Middle frontal gyrus (tissue), 1 donor: ENCODE data around the gene LARP7.
"Not testable (repeated sequence)": the region's sequence is repeated elsewhere in the genome, so short reads cannot be mapped to it uniquely, and the experiment has no call there.

Experiments
- DNase-seq: peaks from one replicate; pipeline ENCODE4 v3.0.0-alpha.2; 2015; ENCODE audit warnings: low spot score; ENCODE audit errors: extremely low spot score

LARP7 gene

GRCh38 chr4:112636688-112637551, at the start of gene LARP7, which contains the start of gene ZGRF1:
Gene LARP7, plus strand, starts transcription at chr4:112637143. Its CDS starts 7,527 bp downstream, at chr4:112644670.
Gene ZGRF1, minus strand, starts transcription at chr4:112636909. Its CDS starts 3,733 bp downstream, at chr4:112633176.
- peak; percentile 100 for DNase-seq

DNA sequence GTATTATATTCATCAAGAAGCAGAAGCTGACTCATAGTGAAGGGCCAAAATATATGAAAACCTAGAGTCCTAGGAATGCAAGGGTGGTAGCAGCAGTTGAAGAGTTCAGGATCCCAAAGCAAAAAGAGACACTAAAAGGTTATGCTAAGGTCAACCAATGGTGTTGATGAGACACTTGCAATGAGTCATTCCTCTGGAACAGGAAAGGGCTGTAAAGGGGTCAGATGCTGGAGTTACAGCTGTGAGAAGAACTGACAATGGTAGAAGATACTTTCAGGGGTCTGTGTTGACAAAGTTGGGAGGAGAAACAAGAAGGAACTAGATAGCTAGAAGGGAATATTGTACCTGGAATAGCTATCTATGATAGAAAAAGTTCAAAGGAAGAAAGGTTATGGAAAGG, 47.7 kb upstream of the LARP7 start:
- no peak for DNase-seq

DNA sequence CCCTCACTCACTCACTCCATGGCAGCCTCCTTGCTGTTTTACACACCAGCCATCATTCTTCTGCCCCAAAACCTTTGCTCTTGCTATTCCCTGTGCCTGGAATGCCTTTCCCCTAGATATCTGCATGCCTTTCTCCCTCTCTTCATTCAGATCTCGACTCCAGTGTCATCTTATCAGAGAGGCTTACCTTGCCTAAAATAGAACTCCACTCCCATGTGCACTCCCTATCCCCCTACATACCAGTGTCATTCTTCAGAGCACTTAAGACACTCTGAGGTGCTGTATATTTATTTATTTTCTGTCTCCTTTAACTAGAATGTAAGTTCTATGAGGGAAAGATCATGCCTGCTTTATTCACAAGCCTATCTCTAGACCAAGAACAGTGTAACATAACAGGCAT, 45.4 kb upstream of the LARP7 start:
- no peak for DNase-seq

GRCh38 chr4:112592717-112593116, 44.2 kb upstream of the LARP7 start:
- DNase-seq, result no peak

- no peak for DNase-seq
Measured at GRCh38 chr4:112593438-112594133, 43.4 kb upstream of the LARP7 start.

GRCh38 chr4:112594993-112595392, 42.0 kb upstream of the LARP7 start:
- no peak for DNase-seq

DNA sequence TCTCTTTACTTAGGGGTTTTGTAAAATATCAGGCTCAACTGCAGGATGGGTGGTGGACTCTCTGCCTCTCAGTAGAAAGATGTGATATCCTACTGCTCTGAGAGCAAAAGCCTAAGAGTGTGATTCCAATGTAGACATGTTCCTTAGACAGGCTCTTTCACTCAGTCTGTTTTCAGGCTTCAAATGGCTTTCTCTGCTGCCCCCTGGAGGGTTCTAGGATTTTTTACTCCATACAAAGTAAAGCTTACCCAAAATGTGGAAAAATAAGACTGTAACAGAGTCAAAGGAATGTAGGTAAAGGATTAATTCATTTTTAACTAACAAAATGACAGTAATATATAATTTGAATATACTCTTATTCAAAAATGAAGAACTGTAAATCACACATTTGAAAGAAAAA, 32.4 kb upstream of the LARP7 start:
- DNase-seq, result peak; percentile 70

DNA sequence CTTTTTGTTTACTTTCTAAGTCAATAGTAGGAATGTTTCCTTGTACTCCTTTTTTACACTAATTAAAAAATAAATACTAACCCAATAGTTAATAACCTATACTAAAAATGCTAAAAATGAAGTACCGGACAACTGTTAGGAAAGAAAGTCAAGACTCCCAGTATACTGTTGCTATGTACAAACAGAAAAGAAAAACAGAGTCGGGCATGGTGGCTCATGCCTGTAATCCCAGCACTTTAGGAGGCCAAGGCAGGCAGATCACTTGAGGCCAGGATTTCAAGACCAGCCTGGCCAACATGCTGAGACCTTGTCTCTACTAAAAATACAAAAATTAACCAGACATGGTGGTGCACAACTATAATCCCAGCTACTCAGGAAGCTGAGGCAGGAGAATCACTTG, 24.1 kb upstream of the LARP7 start:
- not testable (repeated sequence) for DNase-seq

DNA sequence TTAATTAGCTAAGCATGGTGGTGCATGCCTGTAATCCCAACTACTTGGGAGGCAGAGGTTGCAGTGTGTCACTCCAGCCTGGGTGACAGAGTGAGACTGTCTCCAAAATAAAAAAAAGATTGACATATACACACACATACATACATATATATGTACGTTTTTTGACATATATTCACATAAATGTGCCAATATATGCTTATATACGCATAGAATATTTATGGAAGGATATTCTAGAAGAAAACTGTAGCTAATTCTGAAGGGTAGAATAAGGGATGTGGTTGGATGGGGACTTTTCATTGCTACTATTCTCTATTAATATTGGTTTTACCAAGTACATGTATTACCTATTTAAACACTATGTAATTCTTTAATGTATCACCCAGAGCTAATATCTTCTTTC, 20.0 kb upstream of the LARP7 start:
- no peak for DNase-seq

DNA sequence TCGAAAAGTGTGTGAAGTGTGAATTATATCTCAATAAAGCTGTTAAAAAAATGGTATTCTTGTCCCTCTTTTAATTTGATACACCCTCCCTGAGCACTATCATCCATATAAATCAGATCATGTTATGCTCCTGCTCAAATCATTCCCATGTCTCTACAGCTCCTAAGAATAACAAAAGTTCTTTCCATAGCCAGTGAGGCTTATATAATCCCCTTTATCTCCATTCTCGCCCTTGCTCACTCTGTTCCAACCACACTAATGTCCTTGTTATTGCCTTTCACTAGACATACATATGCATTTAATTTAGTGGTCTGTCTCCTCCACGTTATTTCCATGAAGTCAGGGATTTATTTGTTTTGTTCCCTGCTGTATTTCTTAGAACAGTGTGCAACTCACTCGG, 10.7 kb upstream of the LARP7 start:
- DNase-seq, result no peak

GRCh38 chr4:112633477-112634235, 3.3 kb upstream of the LARP7 start:
- peak; percentile 36 for DNase-seq

DNA sequence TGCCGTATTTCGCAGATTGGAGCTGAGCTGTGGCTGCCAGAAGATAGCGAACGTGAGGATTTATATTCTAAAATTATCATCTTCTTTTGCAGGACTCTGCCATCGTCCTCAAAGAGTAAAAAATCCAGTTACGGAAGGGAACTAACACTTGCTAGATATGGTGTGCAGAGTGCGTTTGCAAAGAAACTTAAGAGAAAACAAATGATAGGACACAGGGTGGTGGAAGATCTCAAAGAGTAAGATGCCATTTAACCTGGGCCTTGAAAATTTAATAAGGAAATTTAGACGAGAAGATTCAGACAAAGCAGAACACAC, 566 bp downstream of the LARP7 start:
- no peak for DNase-seq

- no peak for DNase-seq
Measured at GRCh38 chr4:112642526-112642925, 5.6 kb downstream of the LARP7 start.

DNA sequence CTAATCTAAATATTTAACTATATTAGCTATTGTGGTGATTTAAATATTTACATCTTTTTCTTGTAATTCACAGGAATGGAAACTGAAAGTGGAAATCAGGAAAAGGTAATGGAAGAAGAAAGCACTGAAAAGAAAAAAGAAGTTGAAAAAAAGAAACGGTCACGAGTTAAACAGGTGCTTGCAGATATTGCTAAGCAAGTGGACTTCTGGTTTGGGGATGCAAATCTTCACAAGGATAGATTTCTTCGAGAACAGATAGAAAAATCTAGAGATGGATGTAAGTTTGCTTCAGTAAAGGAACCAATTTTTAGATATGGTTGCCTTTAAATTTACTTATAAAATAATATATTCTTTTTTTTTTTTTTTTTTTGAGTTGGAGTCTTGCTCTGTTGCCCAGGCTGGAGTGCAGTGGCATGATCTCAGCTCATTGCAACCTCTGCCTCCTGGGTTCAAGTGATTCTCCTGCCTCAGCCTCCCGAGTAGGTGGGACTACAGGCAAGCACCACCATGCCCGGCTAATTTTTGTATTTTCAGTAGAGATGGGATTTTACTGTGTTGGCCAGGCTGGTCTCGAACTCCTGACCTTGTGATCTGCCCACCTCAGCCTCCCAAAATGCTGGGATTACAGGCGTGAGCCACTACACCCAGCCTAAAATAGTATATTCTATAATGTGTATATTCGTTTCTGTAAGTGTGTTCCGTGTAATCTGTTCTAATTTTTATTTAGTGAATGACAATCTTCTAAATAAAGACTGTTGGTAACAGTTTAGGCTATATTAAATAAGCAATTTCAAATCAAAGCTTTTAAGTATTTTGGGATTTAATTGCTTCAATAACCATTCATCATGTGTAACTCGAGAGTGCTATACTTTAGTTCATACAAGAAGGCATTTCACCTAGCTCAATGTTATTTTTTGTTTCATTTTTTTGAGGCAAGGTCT, 7.9 kb downstream of the LARP7 start:
- not testable (repeated sequence) for DNase-seq

DNA sequence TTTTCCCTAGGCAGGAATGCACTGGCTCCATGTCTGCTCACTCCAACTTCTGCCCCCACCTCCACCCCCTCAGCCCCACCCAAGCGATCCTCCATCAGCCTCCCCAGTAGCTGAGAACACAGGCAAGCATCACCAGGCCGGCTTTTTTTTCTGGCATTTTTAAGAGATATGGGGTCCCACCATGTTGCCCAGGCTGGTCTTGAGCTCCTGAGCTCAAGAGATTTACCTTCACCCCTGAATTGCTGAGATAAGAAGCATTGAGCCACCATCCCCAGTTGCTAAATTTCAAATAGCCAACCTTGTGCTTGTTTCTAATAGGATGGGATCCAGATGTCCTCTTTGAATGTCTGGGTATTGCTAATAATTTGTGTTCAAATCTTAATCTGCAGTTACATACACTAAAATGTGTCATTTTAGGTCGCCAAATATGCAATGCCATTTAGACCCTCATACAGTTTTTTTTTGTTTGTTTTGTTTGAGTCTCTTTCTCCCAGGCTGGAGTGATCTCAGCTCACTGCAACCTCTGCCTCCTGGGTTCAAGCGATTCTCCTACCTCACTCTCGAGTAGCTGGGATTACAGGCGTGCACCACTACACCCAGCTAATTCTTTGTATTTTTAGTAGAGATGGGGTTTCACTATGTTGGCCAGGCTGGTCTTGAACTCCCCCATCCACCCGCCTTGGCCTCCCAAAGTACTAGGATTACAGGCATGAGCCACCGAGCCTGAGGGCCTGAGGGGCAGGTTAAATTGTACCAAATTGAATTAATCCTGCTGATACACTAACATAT, 8.8 kb downstream of the LARP7 start:
- DNase-seq, result no peak

- no peak for DNase-seq
Measured at GRCh38 chr4:112646632-112647537, 9.9 kb downstream of the LARP7 start.

- no peak for DNase-seq
Measured at GRCh38 chr4:112647785-112648184, 10.8 kb downstream of the LARP7 start.

DNA sequence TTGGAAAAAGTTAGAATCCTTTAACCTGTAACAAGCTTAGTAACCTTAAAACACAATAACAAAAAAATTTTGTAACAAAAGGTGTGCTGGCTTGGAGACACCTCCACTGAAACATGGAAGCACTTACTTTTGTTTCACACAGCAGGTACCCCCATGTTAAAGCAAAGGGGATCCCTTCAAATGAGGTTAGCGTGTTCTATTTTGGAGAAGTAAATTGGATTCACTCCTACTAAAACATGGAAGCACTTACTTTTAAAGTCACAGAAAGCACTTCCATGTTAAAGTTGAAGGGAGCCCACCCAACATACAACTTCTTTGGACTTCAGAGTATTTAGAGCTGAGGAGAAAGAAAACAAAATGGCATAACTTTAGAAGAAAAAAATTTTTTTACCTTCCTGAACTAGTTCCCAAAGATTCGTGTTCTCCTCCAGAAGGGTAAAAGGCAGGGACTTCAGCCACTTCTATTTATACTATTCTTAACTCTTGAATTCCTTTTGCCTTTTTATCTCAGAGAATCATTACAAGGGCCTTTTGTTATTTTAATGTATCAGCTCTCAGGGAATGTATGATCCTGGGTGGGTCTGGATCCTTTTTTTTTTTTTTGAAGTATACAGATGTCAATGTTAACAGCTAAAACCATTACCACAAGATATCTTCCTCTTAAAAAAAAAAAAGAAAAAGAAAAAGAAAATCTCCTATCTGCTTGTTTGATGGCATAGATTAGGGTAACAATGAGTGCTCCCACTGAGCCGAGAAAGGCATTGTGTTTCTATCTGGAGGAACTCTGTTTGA, 11.5 kb downstream of the LARP7 start:
- no peak for DNase-seq
